Ovary (tissue), 3 donors: Measurements from ENCODE around the gene KCNV2.

Source experiments
- EP300 ChIP-seq: sonication (generic); formaldehyde crosslinking; IDR thresholded peaks from one replicate; pipeline ENCODE4 v1.6.1; 2017; ENCODE audit warnings: antibody characterized with exemption
- POLR2A ChIP-seq: fragments of 450-650 bp; IDR thresholded peaks from one replicate; pipeline ENCODE4 v1.6.1; 2017; ENCODE audit warnings: antibody characterized with exemption, mild to moderate bottlenecking, moderate library complexity
- TF ChIP-seq, protein P1 (sequence below), 3 donors: fragments of 450-650 bp in 2 of 3; fragments of 200-600 bp in 1 of 3; IDR thresholded peaks; one replicate each; pipeline versions ENCODE4 v1.5.1 to v1.8.0; 2016 to 2022; ENCODE audit warnings: antibody characterized with exemption in 3 of 3, mild to moderate bottlenecking in 1 of 3
- donor health status: DM: no; HTN: no; CAD: no.

DNA sequence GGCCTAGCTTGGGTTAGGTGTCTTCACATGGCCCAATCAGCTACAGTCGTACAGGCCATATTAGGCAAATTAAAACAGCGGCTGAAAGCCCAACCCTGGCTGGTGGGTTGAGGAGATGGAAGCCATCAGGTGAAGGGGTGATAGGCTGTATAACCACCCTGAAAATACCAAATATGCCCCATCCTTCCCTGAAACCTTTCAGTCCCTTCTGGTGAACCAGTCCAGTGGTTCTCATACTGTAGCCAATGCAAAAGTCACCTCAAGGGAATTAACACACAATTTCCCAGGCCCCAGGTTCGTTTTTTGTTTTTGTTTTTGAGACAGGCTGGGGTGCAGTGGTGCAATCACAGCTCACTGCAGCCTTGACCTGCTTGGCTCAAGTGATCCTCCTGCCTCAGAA is 19.8 kb upstream of the KCNV2 start:
- TF ChIP-seq POLR2A (no peak), EP300 (no peak)
- TF ChIP-seq, protein P1, sequence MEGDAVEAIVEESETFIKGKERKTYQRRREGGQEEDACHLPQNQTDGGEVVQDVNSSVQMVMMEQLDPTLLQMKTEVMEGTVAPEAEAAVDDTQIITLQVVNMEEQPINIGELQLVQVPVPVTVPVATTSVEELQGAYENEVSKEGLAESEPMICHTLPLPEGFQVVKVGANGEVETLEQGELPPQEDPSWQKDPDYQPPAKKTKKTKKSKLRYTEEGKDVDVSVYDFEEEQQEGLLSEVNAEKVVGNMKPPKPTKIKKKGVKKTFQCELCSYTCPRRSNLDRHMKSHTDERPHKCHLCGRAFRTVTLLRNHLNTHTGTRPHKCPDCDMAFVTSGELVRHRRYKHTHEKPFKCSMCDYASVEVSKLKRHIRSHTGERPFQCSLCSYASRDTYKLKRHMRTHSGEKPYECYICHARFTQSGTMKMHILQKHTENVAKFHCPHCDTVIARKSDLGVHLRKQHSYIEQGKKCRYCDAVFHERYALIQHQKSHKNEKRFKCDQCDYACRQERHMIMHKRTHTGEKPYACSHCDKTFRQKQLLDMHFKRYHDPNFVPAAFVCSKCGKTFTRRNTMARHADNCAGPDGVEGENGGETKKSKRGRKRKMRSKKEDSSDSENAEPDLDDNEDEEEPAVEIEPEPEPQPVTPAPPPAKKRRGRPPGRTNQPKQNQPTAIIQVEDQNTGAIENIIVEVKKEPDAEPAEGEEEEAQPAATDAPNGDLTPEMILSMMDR (IDR thresholded peaks at IDR 0.05) = no peak
